BE2C (cell line): ENCODE measurements around the gene NR3C2.

Experiments used
- DNase-seq: peaks from one replicate; pipeline ENCODE4 v3.0.0-alpha.2; 2020
- H3K27me3 ChIP-seq: fragments of 250-450 bp; sonication (Bioruptor Pico); 2 replicates; pipeline ENCODE4 v1.5.1; 2020; ENCODE audit warnings: mild to moderate bottlenecking
- H3K36me3 ChIP-seq: fragments of 250-450 bp; sonication (Bioruptor Pico); 2 replicates; pipeline ENCODE4 v1.5.1; 2020; ENCODE audit warnings: mild to moderate bottlenecking
- H3K4me1 ChIP-seq: fragments of 250-450 bp; sonication (Bioruptor Pico); 2 replicates; pipeline ENCODE4 v1.5.1; 2020
- H3K4me3 ChIP-seq: 2 replicates; pipeline ENCODE4 v1.5.1; 2011; ENCODE audit warnings: low read depth, low read length
- H3K9me3 ChIP-seq: fragments of 250-450 bp; sonication (Bioruptor Pico); 2 replicates; pipeline ENCODE4 v1.5.1; 2020
- TF ChIP-seq, protein P1 (sequence below): IDR thresholded peaks from 2 replicates; pipeline ENCODE4 v1.5.1; 2012; ENCODE audit warnings: mild to moderate bottlenecking, low read depth, low read length

The NR3C2 gene

DNA sequence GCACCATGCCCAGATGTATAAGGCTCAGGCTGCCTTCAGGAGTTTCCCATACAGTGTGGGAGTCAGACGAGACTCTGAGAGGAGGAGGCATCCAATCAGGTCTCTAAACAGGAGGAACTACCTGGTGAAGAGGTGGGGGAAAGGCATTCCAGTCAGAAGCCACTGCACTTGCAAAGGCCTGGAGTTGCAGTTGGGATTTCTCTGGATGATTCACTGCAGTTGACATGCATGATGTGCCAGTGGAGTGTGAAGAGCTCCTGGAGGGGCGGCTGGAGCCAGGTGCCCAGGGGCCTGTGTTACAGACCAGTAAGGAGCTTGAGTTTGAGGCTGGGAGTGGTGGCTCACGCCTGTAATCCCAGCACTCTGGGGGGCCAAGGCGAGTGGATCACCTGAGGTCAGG is 371.2 kb downstream of the NR3C2 start:
- no peaks in the 10 kb centered on the region for H3K27me3 ChIP-seq
- TF ChIP-seq, protein P1, sequence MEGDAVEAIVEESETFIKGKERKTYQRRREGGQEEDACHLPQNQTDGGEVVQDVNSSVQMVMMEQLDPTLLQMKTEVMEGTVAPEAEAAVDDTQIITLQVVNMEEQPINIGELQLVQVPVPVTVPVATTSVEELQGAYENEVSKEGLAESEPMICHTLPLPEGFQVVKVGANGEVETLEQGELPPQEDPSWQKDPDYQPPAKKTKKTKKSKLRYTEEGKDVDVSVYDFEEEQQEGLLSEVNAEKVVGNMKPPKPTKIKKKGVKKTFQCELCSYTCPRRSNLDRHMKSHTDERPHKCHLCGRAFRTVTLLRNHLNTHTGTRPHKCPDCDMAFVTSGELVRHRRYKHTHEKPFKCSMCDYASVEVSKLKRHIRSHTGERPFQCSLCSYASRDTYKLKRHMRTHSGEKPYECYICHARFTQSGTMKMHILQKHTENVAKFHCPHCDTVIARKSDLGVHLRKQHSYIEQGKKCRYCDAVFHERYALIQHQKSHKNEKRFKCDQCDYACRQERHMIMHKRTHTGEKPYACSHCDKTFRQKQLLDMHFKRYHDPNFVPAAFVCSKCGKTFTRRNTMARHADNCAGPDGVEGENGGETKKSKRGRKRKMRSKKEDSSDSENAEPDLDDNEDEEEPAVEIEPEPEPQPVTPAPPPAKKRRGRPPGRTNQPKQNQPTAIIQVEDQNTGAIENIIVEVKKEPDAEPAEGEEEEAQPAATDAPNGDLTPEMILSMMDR, result no peak
- H3K4me3 ChIP-seq, result no peak overlapping the region
- no peaks in the 10 kb centered on the region; the same call in 1 of the 2 replicates for H3K9me3 ChIP-seq
- H3K36me3 ChIP-seq, result peaks cover 7% of the 10 kb centered on the region; the same call in 1 of the 2 replicates
- no peak for DNase-seq
- peaks cover 17% of the 10 kb centered on the region for H3K4me1 ChIP-seq

DNA sequence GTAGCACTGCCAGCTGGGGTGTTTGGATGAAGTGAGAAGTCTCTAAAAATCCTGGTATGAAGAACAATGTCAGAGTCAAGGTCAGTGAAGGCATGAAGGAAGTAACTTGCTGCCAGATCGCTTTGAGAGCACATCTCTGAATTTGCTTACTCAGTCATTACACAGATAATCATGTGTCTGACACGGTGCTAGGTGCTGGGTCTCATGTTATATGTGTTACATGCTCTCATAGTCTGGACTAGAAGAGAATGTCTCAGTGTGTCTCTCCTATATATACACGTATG is 372.4 kb downstream of the NR3C2 start:
- no peak for DNase-seq
- TF ChIP-seq, protein P1, result no peak
- H3K4me1 ChIP-seq, result peaks cover 21% of the 10 kb centered on the region
- no peaks in the 10 kb centered on the region; the same call in 1 of the 2 replicates for H3K9me3 ChIP-seq
- no peaks in the 10 kb centered on the region for H3K27me3 ChIP-seq
- H3K4me3 ChIP-seq, result no peak overlapping the region
- H3K36me3 ChIP-seq, result peaks cover 6% of the 10 kb centered on the region; the same call in 1 of the 2 replicates

DNA sequence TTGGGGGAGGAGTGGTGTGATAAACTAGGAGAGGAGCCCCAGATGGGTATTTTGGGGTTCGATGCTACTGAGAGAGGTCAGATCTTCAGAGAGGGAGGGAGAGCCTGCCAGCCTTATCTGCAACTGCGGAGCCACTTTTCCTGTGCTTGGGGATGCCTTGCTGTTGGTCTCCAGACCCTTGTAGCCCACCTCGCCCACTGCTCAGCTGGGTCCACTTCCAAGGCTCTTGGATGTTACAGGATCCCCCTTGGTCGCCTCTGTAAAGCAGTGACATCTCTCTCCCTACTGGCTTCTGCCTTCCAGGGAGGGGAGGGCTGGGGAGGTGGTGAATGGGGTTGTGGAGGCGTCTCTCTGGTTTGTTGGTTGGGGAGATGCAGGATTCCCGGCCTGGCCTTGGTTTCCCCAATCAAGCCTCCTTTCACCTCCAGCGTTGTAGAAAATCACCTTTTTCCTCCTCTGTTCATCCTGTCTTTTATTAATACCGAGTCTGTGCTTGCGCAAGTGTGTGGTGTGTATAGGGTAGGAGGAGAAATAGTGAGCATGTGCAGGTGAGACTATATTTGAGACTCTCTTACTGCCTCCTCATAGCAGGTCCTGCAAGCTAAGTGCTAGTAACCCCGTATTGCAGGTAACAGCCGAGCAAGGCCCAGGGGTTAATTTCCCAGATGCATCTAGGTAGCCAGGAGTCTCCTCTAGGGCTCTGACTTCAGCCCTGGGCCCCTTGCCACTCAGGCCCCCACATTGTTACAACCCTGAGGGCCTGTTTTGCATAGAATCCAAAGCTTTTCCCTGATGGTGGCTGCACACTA is 372.9 kb downstream of the NR3C2 start:
- Histone ChIP-seq H3K9me3 (no peaks in the 10 kb centered on the region; the same call in 1 of the 2 replicates), H3K4me1 (peaks cover 21% of the 10 kb centered on the region), H3K27me3 (no peaks in the 10 kb centered on the region), H3K4me3 (no peak overlapping the region), H3K36me3 (peaks cover under 1% of the 10 kb centered on the region; the same call in 1 of the 2 replicates)
- DNase-seq, result no peak
- TF ChIP-seq, protein P1, result no peak

DNA sequence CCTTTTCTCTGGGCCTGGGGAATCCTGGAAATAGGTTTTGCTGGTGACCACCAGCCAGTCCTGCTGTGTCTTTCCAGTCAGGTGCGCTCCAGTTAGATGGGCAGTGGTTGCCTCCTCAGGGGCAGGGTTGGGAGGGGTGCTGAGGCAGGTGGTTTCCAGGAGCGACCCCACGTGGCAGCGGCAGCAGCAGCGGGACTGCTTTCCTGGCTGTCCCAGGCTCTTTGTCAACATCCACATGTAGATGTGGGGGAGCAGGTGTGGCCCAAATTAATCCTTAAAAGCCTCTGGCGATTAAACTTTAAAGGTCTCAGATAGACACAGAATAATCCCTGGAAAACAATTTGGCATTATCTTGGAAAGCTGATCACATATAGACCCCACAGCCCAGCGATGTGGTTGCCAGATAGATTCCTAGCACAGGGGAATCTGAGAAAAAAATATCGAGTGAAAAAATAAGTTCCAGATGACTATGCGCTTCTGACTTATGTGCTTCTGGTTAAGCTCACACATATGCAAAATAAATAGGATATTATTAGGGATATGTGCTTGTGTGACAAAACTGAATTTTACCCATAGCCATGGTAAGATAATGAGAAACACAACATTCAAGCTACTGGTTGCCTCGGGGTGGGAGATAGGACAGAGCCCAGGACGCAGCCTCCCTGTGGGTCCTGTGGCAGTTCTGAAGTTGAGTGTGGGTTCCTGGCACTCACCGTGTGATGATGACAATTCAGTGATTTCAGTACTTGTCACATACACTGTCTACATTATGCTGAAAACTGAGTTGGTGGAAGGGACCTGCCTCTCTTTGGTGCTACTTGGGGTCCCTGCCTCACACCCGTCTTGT is 373.9 kb downstream of the NR3C2 start:
- no peak overlapping the region for H3K4me3 ChIP-seq
- no peaks in the 10 kb centered on the region for H3K9me3 ChIP-seq
- H3K27me3 ChIP-seq, result no peaks in the 10 kb centered on the region
- H3K4me1 ChIP-seq, result peaks cover 21% of the 10 kb centered on the region
- DNase-seq, result peak; percentile 33
- H3K36me3 ChIP-seq, result no peaks in the 10 kb centered on the region; the same call in 1 of the 2 replicates
- TF ChIP-seq, protein P1, result no peak

DNA sequence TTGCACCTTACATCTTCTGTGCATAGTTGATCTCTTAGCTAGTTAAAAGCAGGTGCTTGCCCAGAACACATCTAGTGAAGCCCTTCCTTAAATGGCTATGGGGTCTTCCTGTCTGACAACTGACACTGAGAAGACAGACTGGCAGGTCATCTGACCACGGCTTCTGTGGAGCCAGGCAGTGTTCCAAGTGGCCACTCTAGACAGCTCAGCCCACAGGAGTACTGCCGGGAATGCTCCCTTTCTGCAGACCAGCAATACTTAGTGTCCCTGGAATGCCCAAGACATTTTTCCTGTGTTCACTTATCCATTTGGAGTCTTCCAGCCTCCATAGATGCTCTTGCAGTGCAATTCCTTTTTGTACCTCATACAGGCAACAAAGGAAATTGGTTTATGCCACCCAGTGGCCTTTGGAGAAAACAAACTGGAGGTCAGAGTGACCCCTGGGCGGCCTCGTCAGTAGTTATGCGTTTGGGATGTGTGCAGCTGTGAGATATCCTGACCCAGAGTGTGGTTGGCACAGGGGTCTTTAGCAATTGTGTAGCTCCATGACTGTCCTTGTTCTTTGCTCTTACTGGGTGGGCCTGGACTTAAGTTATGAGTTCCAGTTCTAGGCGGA is 374.8 kb downstream of the NR3C2 start:
- DNase-seq, result no peak
- Histone ChIP-seq H3K27me3 (no peaks in the 10 kb centered on the region), H3K4me3 (no peak overlapping the region), H3K4me1 (peaks cover 16% of the 10 kb centered on the region), H3K36me3 (no peaks in the 10 kb centered on the region), H3K9me3 (no peaks in the 10 kb centered on the region)
- TF ChIP-seq, protein P1, result peak; percentile 8; the same call in 1 of the 2 replicates
